Left renal pelvis (tissue), 4 donors: ENCODE data around the gene F12. TPM values are rescaled to one million over a fixed set of nuclear protein-coding genes. Genes with fewer than 3 reads are reported as not detected.
A peak's percentile ranks its signal among the peaks of the same experiment; 100 is the strongest.

Experiments used
- DNase-seq, 4 donors: peaks; one replicate each; pipeline ENCODE4 v3.0.0-alpha.2; 2013; ENCODE audit warnings: low read depth in 4 of 4, low spot score in 3 of 4
- polyA plus RNA-seq, 4 donors: library from polyadenylated mRNA; unstranded; fragments of 120-200 nt; gene quantifications; one replicate each; pipeline ENCODE4 v1.2.1, GENCODE V29; 2013; ENCODE audit not compliant: insufficient read length in 4 of 4

Gene F12
- polyA plus RNA-seq, result 10 to 100 TPM in 1 of 4 donors, 1 to 10 TPM in 2, under 1 TPM in 1; 0.91 to 13.4 (median 5.8) TPM

DNA sequence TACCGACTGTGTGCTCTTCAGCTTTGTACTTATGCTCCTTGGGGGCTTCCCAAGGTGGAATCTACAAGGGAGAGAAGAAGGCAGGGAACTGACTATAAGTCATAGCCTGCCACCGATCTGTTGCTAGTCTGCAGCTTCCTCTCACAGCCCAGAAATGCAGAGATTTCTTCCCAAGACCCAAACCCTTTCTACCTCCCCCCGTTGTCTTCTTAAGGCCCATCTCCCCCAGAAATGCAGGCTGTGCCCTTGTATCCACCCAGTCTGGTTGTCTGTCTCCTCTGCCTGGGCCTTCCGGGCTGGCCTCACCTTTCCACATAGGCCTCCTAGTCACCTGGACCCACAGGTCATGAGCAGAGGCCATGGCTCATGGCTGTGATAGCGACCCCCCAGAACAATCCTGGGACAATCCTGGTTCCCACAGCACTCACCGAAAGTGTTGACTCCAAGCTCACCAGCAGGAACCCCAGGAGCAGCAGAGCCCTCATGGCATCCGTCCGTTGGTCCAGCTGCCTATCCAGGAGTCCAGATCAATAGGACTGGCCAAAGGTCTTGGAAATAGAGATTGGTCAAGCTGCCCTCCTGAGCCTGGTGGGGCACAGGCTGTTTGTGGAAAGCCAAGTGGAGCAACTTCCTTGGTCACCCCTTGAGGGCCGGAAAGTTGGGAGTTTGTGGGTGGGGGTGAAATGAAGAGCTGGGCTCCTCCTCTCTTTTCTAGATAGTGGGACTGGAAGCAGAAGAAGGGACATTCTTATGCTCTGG is at the start of gene F12:
F12 (minus strand) TSS at position 522 of the 759 bp plus-strand sequence; CDS start at position 485, 37 bp downstream.
- DNase-seq, result no peak

DNA sequence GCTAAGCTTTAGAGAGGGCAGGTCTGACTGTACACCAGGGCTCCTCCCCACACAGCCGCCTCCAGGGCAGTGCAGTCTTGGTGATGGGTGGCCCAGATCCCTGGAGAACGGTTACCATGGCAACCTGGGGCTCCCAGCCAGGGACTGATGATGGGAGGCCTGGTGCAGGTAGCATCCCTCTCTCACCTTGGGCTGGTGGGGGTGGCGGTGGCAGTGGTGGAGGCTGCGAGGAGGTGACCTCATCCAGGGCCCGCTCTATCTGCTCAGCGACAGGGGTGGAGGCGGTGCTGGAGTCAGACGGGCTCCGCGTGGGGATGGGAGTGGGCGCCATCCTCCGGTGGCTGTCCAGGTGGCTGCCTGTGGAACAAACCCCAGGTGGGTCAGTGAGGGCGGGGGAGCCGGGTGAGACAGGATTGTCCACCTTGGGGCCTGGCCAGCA is 49.6 kb upstream of the F12 start:
- DNase-seq, result no peak

DNA sequence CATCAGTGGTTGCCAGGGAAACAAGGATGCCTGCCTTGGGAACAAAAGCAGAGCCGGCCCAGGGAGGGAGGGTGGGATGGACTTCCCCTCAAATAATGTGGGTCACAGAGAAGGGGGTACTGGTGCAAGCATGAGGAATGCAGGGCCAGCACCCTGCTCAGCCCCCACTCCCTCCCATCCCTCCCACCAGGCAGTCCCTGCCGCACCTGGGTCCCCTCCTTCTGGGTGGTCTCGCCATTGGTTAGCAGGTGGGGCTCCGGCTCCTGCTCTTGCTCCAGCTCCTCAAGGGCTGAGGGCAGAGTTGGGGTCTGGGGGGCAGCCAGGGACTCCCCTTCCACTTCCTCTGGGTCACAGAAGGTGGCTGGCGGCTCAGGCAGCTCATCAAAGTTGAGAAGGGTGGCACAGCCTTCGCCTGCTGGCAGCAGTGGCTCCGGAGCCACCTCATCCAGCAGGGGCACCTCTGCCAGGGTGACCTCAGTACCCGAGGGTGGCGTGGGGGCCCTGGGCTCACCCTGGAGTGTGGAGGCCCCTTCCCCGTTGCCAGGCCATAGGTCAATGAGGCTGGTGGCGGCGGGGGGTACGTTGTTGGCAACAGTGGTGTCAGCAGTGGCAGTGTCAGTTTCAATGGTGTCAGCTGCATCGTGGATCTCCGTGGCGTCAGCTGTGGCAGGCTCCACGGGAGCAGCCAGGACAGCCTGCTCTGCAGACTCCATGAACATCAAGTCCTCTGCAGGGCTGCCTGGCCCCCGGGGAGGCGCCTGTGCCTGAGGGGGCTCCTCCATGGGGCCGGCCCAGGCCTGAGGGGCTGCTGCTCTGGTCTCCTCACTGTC is 48.7 kb upstream of the F12 start:
- DNase-seq, result no peak

DNA sequence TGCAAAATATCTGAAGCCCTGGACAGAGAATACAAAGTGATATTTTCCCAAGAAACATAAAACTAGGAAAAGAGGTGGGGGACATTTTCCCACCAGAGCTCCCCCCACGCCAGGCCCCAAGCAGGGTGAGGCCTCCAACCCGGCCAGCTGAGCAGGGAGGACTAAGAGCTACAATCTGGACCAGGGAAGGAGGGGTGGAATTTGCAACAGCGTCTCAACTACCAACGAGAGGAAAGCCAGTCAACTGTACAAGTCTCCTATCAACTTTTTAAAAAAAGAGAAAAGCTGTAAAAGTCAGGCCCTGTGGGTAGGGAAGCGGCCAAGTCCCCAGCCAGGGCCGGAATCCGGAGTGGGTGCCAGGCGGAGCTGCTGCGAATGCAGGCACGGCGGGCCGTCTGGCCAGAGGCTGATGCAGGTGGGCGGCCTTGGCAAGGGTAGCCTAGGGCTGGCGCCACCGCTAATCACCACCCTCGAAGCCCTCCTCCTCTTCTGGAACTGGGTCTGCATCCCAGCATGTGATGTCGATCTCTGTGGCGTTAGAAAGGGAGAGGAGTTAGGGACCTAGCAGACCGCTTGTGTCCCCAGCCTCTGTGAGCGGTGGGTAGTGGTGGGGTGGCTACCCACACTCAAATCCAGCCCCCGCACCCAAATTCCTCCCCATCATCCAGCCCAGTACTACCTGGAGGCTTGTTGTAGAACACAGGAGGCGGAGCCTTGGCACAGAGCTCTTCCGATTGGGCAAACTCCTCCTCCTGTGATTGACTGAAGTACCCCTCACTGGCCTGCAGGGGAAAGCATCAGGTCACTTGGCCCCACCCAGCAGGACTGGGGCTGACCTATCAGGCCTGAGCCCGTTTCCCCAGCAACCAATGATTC is 47.9 kb upstream of the F12 start:
- peak in 3 of 4 donors; percentile 71 to 91 (median 80) for DNase-seq

DNA sequence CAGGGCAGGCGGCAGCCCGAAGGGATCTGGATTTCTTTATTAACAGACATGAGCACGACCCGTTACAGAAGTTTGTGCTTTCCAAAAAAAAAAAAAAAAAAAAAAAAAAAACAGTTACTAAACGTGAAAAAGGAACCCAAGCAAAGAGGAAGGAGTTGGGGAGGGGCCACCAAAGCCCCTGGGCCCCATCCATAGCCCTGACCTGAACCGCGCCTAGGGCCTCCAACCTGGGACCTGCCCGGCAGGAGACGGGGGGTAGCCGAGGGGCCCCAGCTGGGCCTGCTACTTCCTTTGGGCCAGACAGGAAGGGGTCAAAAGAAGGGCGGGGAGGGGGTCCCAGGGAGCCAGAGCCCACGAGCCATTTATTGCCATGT is 47.2 kb upstream of the F12 start:
- no peak for DNase-seq

DNA sequence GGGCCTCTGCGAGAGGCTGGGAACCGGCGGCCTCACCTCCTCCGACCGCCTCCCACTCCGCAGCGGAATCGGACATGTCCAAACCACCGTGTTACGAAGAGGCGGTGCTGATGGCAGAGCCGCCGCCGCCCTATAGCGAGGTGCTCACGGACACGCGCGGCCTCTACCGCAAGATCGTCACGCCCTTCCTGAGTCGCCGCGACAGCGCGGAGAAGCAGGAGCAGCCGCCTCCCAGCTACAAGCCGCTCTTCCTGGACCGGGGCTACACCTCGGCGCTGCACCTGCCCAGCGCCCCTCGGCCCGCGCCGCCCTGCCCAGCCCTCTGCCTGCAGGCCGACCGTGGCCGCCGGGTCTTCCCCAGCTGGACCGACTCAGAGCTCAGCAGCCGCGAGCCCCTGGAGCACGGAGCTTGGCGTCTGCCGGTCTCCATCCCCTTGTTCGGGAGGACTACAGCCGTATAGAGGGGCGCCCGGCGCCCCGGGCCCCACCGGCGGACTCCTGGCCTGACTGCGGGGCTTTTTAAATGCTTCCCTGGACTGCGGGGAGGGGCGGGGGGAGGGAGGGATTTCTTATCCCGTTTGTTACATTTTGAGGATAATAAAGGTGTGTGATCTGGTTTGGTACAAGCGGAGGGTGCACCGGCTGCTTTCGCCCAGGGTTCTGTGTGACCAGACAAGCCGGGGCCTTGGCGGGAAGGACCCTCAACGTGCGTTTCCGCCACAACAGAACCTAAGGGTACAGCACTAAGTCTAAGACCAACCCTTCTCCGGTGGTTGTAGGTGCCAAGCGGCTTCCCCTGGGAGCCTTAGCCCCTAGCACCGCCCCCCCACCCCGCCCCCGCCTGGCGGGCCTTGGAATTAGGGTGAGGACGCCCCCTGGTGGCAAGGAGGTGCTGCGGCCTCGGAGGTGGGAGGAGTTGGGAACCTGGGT is 46.6 kb upstream of the F12 start:
- DNase-seq, result peak in 3 of 4 donors; percentile 77 to 86 (median 80)

DNA sequence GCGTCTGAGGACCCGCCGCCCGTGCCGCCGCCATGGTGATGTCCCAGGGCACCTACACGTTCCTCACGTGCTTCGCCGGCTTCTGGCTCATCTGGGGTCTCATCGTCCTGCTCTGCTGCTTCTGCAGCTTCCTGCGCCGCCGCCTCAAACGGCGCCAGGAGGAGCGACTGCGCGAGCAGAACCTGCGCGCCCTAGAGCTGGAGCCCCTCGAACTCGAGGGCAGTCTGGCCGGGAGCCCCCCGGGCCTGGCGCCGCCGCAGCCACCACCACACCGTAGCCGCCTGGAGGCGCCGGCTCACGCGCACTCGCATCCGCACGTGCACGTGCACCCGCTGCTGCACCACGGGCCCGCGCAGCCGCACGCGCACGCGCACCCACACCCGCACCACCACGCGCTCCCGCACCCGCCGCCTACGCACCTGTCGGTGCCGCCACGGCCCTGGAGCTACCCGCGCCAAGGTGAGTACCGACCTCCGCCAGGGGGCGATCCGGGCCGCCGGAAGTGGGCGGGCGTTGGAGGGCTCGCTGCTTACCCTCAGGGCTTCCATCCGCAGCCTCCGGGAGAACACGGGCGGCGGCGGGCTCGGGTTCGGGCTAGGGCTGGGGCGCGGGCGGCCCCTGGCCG is 45.8 kb upstream of the F12 start:
- no peak for DNase-seq

DNA sequence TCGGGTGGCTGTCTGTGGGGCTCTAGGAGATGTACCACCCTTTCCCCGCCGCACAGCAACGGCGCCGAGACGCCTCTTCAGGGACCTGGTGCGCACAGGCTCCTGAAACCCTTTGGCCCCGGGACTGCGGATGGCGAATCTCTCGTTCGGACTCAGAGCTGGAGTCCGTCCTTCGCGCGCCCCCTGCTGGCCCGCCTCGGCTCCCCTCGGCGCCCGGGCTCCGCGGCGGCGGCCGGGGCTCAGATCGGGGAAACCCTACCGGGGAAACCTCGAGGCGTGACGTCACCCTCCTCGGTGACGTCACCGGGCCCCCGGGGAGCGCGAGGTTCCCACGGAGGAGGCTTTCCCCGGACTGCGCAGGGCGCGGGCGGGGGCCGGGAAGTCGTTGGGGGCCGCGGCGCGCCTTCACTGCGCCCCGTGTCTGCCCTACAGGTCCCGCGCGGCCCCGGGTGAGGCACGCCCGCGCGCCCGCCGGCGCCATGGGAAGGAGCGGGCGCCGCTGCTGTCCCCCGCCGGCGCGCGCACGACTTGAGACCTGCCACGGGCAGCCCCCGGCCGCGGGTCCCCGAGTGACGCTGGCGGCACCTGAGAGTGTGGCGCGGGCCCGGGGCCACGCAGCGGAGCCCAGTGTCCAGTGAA is 45.2 kb upstream of the F12 start:
- peak in 3 of 4 donors; percentile 57 to 83 (median 80) for DNase-seq

DNA sequence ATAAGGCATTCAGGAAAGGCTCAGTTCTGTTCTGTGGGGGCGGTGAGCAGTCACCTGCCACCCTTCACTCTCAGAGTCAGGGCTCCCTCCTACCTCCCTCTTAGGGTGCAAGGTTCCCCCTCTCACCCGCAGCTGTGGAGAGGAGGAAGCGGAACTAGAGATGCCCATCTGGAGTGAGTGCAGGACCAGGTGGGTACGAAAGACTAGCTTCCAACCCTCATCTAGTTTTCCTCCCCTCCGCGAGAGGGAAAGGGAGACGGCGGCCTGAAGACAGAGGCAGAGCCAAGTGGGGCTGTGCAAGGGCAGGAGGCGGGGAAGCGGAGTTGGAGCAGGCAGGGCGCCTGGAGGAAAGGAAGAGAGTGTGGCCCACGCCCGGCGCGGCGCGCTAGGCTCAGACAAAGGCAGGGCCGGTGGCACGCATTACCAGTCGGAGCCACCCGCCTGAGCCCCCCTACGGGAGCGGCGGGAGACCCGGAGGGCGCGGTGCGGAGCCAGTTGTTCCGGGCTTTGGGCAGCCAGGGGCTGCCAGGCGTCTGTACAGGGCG is 44.6 kb upstream of the F12 start:
- no peak for DNase-seq

DNA sequence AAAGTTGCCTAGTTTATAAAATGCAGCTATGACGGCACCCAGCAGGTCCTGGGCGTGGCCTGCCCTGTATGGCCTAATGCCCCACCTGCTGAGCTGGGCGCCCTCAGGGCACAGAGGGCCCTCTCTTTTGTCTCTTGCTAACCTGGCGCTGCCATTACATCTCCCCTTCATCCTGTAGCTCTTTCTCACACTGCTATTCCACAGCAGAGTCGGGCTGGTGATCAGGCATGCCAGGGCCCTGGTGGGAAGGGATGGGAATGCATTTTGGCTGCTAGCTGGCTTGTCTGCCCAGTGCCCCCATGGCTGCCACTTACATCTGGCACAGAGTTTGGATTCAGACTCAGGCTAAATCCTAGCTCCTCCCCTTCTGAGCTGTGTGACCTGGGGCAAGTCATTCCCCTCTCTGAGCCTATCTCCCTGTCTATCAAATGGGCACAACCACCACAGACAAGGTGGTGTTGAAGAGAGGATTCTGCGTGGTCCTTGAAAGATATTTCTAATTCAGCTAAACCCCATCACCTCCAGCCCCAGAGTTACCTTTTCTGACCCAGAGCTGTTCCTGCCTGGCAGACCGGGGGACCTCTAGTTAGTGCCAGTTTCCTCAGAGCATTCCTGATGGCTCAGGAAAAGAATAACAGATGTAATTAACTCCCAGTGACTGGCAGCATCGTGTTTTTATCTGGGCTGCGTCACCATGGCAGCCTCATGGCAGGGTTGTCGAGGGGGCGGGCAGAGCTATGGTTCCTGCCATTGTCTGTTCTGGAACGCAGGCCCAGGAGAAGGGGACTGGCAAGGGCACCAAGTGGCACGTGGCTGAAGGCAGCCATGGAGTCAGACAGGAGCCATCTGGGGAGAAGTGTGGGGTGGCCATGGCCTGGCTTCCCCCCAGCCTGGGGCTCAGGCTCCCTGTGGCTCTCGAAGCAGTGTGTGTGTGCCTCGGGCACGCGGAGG is 43.6 kb upstream of the F12 start:
- no peak for DNase-seq

DNA sequence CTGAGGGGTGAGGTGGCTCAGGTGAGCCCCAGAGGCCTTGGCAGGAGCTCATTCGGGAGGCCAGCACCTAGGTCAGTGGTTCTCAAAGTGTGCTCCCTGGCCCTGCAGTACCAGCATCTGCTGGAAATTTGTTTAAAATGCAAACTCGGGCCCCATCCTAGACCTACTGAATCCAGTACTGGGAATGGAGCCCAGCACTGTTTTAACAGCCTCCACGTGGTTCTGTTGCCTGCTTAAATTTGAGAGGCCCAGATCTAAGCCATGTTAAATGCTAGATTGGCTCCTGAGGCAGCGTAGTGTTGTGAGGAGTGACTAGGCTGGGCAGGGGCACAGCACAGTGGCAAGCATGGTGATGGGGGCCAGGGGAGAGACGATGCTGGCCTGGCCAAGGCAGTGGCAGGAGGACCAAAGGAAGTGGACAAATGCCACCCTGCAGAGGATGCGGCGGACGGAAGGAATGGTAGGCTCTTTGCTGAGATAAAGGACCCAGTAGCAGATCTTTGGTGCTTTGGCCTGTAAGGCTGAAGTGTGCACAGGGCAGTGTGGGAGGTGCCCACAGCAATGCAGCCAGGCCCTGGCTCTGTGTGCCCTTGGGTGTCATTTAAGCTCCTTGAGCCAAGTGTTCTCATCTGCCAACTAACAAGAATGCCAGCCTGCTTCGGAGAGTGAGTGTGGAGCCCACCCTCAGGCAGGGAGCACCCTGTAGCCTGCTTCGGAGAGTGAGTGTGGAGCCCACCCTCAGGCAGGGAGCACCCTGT is 41.5 kb upstream of the F12 start:
- no peak for DNase-seq

DNA sequence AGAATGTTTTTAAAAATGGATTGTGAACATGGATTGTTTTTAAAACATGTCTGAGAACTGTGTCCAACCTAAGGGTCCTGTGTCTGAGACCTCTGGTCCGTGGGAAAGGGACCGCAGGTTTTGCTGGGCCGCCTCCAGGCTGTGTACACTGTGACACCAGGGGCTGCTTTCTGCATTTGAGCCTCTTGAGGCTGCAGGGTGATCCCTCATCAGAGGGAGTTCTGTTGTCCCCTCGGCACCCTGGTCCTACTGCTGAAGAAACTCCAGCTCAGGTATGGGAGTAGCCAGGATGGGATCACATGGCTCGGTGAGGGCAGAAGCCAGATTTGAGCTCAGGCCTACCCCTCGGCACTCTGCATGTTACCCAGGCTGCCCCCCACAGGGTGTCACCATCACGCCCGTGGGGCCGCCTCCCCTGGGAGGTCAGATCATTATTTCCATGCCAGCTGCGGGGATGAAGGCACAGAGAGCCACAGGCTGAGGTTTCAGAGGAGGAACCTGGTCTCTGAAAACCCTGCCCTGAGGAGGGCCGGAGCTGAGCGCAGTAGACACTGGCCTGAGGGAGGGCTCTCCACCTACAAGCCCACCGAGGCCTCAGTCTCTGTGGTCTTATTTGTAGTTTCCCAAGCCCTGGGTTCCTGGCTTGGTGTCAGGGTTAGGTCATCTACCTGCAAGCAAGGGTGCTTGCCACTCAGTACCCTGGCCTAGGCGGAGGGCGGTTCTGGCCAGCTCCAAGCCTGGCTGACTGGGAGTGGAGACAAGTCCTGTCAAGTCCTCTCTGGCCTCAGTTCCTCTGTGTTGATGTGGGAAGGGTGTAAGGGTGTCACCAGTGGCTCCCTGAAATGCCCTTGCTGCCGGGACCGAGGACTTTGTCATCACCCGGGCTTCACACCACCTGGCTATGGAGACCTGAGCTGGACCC is 40.0 kb upstream of the F12 start:
- DNase-seq, result no peak

DNA sequence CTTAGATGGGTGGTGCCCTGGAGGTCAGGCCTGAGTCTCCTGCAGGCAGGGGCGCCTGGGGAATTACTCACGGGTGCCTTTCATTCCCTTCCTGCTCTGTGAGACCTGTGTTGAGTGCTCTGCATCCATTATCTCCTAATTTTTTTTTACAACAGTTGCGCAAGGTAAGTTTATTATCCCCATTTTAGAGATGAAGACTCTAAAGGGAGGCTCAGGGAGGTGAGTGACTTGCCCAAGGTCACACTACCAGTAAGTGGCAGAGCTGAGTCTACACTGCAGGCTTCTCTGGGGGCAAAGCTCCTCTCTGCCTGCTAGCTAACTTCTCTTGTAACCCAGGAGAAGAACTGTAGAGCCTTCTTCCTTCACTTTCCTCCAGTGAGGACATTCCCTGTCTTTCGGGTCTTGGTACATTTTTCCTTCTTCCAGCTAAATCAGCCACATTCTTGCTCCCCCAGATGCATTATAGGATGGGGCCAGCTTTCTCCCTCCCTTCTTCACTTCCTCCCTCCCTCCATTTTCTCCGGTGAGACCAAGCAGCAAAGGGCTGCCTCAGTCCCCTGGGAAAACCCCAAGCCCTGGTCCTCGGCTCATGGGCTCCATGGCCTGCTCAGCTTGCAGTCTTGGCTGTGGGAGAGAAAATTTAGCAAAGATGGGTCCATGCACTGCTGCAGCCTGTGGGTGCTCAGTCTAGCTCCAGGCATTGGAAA is 39.0 kb upstream of the F12 start:
- DNase-seq, result no peak

DNA sequence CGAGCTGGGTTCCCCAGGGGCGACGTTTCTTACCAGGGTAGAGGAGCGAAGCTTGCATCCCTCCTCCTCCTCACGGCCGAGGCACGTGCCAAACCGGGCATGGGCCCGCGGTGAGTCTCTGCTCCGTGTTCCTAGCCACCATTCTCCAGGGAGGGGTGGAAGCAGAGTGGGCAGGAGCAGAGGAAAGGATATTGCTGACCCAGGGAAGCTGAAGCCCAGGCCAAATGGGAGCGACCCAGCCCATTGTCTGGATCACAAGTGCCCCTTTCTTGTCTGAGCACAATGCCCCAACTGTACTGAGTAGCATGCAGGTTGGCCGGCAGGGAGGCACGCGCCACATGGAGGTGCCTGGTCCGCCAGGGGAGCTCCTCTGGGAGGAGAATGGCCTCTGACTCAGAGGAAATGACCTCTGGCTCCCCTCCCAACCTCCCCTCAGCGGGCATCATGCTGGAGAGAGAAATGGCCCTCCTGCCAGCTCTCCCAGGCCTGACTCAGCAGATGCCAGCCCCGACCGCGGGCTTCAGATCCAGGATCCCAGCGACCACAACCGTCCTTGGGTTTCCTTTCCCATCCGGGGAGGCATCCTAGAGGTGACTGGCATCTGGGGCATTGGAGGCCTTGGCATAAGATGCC is 38.4 kb upstream of the F12 start:
- DNase-seq, result no peak
